22Rv1 (cell line): ENCODE results near the gene MTM1.

Experiments
- ZFX ChIP-seq: fragments of 450-650 bp; IDR thresholded peaks from 2 replicates; pipeline ENCODE4 v1.6.1; 2017; ENCODE audit warnings: antibody characterized with exemption, borderline replicate concordance
- TF ChIP-seq, protein P1 (sequence below): fragments of 450-650 bp; IDR thresholded peaks from 2 replicates; pipeline ENCODE4 v1.5.1; 2017; ENCODE audit warnings: mild to moderate bottlenecking

DNA sequence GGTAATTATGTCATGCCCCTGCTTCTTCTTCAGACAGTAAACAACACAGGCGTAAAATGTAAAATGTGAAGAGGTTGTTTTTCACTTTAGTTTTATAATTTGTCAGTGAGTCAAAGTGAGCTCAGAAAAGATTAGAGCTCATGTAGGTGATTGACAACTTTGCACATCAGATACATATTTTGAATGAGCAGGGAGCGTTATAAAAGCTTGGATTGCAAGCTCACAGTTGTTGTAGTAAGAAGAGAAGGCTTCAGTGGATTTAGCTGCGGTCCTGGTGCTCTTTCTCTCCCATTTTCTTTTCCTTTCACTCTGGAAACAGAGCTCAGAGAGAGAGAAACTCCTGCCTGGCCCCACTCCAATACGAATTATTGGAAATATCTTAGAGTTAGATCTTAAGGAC lies 151.2 kb downstream of the MTM1 start:
- TF ChIP-seq, protein P1, sequence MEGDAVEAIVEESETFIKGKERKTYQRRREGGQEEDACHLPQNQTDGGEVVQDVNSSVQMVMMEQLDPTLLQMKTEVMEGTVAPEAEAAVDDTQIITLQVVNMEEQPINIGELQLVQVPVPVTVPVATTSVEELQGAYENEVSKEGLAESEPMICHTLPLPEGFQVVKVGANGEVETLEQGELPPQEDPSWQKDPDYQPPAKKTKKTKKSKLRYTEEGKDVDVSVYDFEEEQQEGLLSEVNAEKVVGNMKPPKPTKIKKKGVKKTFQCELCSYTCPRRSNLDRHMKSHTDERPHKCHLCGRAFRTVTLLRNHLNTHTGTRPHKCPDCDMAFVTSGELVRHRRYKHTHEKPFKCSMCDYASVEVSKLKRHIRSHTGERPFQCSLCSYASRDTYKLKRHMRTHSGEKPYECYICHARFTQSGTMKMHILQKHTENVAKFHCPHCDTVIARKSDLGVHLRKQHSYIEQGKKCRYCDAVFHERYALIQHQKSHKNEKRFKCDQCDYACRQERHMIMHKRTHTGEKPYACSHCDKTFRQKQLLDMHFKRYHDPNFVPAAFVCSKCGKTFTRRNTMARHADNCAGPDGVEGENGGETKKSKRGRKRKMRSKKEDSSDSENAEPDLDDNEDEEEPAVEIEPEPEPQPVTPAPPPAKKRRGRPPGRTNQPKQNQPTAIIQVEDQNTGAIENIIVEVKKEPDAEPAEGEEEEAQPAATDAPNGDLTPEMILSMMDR, result no peak
- TF ChIP-seq ZFX, result no peak
